Stomach smooth muscle (tissue), 2 donors: ENCODE data around the gene PROKR2.

ENCODE experiments used
- H3K27ac ChIP-seq: one replicate; pipeline ENCODE4 v1.7.0; 2013; ENCODE audit warnings: mild to moderate bottlenecking, low read length, inconsistent platforms
- H3K27me3 ChIP-seq, 2 donors: one replicate each; pipeline ENCODE4 v1.7.0; 2013; ENCODE audit warnings: low read length in 2 of 2; ENCODE audit not compliant: insufficient read depth in 2 of 2, control insufficient read depth in 1 of 2
- H3K36me3 ChIP-seq, 2 donors: one replicate each; pipeline ENCODE4 v1.7.0; 2013; ENCODE audit warnings: low read length in 2 of 2; ENCODE audit not compliant: control insufficient read depth in 2 of 2, insufficient read depth in 2 of 2
- H3K4me1 ChIP-seq: one replicate; pipeline ENCODE4 v1.7.0; 2013; ENCODE audit warnings: low read length; ENCODE audit not compliant: control insufficient read depth, insufficient read depth
- H3K4me3 ChIP-seq, 2 donors: one replicate each; pipeline ENCODE4 v1.7.0; 2013; ENCODE audit warnings: low read length in 2 of 2
- H3K9ac ChIP-seq, 2 donors: one replicate each; pipeline ENCODE4 v1.7.0; 2013; ENCODE audit warnings: low read length in 2 of 2, mild to moderate bottlenecking in 1 of 2
- H3K9me3 ChIP-seq, 2 donors: one replicate each; pipeline ENCODE4 v1.7.0; 2013; ENCODE audit warnings: low read length in 2 of 2; ENCODE audit not compliant: control insufficient read depth in 2 of 2
- donor health status: healthy.
- donor health status: Pancreatic carcinoma.

PROKR2 gene

DNA sequence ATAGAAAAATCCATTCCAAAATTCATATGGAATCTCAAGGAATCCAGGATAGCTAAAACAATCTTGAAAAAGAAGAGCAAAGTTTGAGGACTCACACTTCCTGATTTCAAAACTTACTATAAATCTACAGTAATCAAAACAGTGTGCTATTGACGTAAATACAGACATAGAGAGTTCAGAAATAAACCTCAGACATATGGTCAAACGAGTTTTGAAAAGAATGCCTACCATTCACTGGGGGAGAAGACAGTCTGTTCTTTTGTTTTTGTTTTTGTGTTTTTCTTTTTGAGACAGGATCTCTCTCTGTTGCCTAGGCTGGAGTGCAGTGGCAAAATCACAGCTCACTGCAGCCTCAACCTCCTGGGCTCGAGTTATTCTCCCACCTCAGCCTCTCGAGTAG, 25.3 kb upstream of the PROKR2 start:
- Histone ChIP-seq H3K9me3 (no peaks in the 10 kb centered on the region), H3K4me1 (no peaks in the 10 kb centered on the region), H3K27ac (no peak overlapping the region), H3K36me3 (no peaks in the 10 kb centered on the region), H3K9ac (no peak overlapping the region), H3K27me3 (peaks cover 0 to under 1% of the 10 kb centered on the region in 2 donors), H3K4me3 (no peak overlapping the region)

DNA sequence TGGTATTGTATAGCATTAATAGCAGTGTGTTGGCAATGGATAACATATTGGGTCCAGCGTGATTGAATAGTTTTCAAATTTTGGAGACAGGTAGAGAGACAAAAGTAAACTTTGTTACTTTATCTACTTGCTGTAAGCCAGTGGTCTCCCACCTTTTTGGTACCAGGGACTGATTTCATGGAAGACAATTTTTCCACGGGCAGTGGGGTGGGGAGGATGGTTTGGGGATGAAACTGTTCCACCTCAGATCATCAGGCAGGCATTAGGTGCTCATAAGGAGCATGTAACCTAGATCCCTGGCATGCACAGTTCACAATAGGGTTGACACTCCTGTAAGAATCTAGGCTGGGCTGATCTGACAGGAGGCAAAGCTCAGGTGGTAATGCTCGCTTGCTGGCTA, 14.6 kb upstream of the PROKR2 start:
- Histone ChIP-seq H3K9ac (no peak overlapping the region), H3K4me1 (no peaks in the 10 kb centered on the region), H3K4me3 (no peak overlapping the region), H3K27me3 (peaks cover 0 to 3% of the 10 kb centered on the region in 2 donors), H3K27ac (no peak overlapping the region), H3K36me3 (no peaks in the 10 kb centered on the region), H3K9me3 (no peaks in the 10 kb centered on the region)

DNA sequence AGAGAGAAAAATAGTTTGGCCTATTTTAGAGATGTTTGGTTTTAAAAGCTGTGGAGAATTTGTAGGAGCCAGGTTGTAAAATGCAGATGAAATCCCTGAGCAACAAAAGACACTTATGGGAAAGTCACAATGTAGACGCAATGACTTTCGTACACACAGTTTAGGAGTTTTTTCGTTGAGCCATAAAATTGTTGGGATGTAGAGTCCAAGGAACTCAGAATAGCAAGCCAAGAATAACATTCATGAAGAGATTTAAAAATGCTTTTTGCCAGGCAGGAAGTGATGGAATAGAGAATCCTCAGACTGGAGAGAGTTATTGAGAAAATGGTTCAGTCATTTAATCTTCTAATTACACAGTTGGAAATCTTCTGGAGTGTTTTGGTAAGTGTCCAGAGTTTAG, 11.5 kb upstream of the PROKR2 start:
- Histone ChIP-seq H3K4me1 (no peaks in the 10 kb centered on the region), H3K36me3 (no peaks in the 10 kb centered on the region), H3K27ac (no peak overlapping the region), H3K9ac (no peak overlapping the region), H3K27me3 (peaks cover 0 to 3% of the 10 kb centered on the region in 2 donors), H3K9me3 (no peaks in the 10 kb centered on the region), H3K4me3 (no peak overlapping the region)

DNA sequence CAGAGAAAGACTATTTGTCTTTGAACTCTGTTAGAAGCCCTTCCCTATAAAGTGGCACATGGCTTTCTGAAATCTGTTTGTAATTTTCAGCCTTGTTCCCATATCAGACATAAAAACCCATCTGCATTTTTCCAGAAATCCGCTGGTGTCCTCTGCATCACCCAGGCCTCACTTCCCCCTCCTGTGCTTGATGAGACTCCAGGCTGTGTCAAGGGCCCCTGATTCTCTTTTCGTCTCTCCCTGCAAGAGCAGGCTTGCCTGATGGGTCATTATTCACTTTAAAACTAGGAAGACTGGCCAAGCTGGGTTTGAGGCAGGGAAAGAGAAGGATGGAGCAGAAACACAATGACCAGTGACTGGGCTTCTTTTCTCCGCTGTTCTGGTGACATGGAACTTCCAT, 10.6 kb upstream of the PROKR2 start:
- no peaks in the 10 kb centered on the region for H3K4me1 ChIP-seq
- no peaks in the 10 kb centered on the region for H3K36me3 ChIP-seq
- H3K4me3 ChIP-seq, result no peak overlapping the region
- H3K27ac ChIP-seq, result no peak overlapping the region
- H3K9me3 ChIP-seq, result no peaks in the 10 kb centered on the region
- H3K9ac ChIP-seq, result no peak overlapping the region
- peaks cover 0 to 3% of the 10 kb centered on the region in 2 donors for H3K27me3 ChIP-seq

DNA sequence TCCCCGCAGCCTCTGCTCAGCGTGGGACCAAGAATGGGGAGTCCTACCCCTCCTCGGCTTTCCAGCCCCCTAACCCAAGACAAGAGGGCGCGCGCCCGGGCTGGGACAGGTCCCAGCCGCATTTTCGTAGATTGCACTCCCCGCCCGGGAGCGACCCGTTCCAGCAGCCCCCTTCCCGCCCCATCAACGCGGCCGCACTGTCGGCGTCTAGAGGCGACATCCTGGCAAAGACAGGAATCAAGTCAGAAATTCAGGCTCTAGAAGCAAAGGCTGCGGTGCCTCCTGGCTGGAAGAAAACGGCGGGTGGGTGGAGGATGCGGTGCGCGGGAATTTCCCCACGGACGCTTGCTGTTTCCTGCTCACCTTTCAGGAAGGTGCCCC, 957 bp downstream of the PROKR2 start:
- H3K4me3 ChIP-seq, result no peak overlapping the region

DNA sequence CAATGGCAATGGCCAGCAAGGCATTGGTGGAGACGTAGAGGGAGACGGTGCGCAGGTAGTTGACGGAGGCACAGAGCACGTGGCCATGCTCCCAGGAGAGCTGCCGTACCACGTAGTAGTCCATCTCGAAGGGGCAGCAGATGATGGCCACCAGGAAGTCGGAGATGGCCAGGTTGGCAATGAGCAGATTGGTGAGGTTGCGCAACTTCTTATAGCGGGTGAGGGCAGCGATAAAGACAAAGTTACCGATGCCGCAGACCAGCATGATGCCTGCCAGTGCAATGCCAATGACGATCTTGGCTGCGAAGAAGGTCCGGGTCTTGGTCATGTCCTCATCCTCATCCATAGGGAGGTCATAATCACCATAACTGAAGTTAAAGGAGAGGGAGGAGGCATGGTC, 2.8 kb downstream of the PROKR2 start:
- no peaks in the 10 kb centered on the region for H3K4me1 ChIP-seq
- no peak overlapping the region for H3K9ac ChIP-seq
- H3K9me3 ChIP-seq, result peaks cover 2 to 6% of the 10 kb centered on the region in 2 donors
- H3K27me3 ChIP-seq, result peaks cover 9 to 21% of the 10 kb centered on the region in 2 donors
- H3K4me3 ChIP-seq, result no peak overlapping the region
- H3K36me3 ChIP-seq, result no peaks in the 10 kb centered on the region
- H3K27ac ChIP-seq, result no peak overlapping the region

More for the DNA sequence above, 957 bp downstream of the PROKR2 start:
- H3K27me3 ChIP-seq, result peaks cover 9 to 21% of the 10 kb centered on the region in 2 donors
- no peaks in the 10 kb centered on the region for H3K4me1 ChIP-seq
- no peak overlapping the region for H3K9ac ChIP-seq
- no peaks in the 10 kb centered on the region for H3K36me3 ChIP-seq
- peaks cover 0 to 4% of the 10 kb centered on the region in 2 donors for H3K9me3 ChIP-seq
- H3K27ac ChIP-seq, result no peak overlapping the region

DNA sequence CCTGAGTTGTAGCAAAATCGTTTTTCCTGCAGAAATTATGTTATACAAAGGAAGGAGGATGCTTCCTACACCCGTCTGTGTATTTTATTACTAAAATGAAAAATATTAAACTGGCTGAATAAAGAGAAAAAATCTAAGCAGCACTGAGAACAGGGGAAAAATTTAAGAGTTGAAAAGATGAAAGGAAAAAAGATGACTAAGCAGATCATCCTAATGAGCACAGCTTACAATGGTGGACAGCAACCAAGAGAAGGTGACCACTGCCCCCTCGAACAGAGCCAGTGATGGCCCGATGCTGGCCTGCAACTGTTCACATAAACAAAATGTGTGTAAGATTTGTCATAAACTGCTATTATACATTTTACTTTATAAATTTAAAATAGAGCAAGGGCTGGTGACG, 4.2 kb downstream of the PROKR2 start:
- Histone ChIP-seq H3K4me1 (no peaks in the 10 kb centered on the region), H3K36me3 (no peaks in the 10 kb centered on the region), H3K9me3 (peaks cover 6 to 10% of the 10 kb centered on the region in 2 donors), H3K9ac (no peak overlapping the region), H3K4me3 (no peak overlapping the region), H3K27me3 (peaks cover 6 to 12% of the 10 kb centered on the region in 2 donors), H3K27ac (no peak overlapping the region)

DNA sequence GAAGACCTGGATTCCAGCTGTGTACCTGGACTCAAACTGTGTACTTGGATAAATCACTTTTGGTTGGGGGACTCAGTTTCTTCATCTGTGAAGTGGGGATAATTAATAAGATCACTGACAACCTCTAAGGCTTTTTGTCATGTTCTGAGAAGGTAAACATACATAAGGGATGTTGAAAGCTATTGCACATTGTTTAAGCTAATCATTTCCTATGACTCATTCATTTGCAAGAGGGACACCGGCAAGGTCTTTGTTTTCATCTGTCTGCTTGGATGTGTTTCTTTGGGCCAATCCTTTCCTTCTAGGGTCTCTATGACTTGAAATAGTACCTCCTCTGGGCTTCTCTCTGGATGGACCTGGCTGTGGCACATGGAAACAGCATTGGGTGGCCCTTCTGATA, 6.8 kb downstream of the PROKR2 start:
- Histone ChIP-seq H3K9me3 (peaks cover 6 to 10% of the 10 kb centered on the region in 2 donors), H3K27ac (no peak overlapping the region), H3K4me3 (no peak overlapping the region), H3K36me3 (no peaks in the 10 kb centered on the region), H3K4me1 (no peaks in the 10 kb centered on the region), H3K27me3 (peaks cover 0 to 4% of the 10 kb centered on the region in 2 donors), H3K9ac (no peak overlapping the region)

DNA sequence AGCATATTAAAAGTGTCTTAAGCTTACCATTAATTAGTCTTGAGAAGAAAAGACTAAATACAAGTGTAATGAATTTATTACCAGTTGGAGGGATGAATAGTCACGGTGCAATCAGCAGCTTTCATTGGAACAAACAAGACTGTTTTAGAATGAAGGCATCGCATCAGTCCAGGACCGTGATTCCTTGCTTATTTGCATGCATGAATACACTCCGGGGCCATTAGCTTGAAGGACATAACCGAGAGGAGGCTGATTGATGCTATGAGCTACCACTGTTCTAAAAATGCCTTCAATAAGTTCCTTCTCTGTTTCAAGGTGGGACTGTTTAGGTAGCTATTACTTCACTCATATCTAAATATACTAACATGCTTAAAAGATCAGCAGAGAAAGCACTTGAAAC, 17.9 kb downstream of the PROKR2 start:
- Histone ChIP-seq H3K36me3 (no peaks in the 10 kb centered on the region), H3K9me3 (peaks cover 3% of the 10 kb centered on the region in 2 donors), H3K4me1 (no peaks in the 10 kb centered on the region), H3K4me3 (no peak overlapping the region), H3K27ac (no peak overlapping the region), H3K27me3 (no peaks in the 10 kb centered on the region), H3K9ac (no peak overlapping the region)

DNA sequence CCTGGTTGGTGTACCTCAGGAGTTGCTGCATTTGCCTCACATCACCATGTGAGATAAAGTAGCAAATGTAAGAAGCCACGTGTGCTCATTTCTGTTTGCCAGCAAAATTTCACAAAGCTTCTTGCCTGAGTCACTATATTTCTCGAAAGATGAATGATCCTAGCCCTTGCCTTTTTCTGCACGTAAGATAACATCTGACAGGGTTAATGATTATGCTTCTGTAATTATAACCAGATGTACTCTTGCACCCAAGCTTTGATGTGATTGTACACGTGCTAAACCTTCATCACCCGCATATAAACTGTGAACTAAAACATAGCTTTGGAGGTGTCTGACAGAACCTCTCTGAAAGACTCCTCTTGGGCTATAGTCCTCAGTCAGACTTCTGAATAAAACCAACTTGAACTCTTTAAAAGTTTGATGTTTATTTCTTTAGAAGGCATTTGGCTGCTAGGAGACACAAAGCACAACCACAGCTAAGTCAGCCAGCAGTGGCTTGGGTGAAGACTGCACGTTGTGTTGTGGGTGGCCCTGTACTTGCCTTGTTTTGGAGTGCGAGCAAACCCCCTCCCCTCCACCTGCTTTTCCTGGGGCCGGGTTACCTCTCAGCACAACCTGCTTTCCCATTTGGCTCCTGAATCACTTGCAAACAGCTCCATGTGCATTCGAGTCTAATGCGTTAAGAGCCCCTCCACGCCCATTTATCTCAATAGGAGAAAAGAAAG, 19.3 kb downstream of the PROKR2 start:
- Histone ChIP-seq H3K9ac (no peak overlapping the region), H3K27me3 (no peaks in the 10 kb centered on the region), H3K9me3 (peaks cover 0 to 3% of the 10 kb centered on the region in 2 donors), H3K4me3 (no peak overlapping the region), H3K27ac (no peak overlapping the region), H3K4me1 (no peaks in the 10 kb centered on the region), H3K36me3 (no peaks in the 10 kb centered on the region)

DNA sequence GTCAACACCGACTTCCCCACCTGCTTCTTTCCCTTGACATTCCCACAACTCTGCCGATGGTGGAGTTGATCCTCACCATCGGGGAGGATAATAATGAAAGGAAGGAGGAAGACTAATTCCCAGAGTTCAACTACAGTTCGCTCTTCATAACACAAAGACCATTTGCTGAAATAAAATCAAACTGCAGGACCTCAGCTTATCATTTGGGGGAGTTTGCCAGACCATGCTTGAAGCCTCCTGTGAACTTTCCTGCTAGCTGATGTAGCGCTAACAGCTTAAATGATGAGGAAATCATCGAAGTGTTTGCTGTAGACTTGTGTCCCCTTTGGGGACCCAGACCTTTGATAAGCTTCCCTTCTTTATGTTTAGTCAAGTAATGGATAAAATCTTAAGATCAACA, 26.2 kb downstream of the PROKR2 start:
- no peaks in the 10 kb centered on the region for H3K27me3 ChIP-seq
- no peaks in the 10 kb centered on the region for H3K4me1 ChIP-seq
- no peak overlapping the region for H3K9ac ChIP-seq
- H3K36me3 ChIP-seq, result no peaks in the 10 kb centered on the region
- H3K4me3 ChIP-seq, result no peak overlapping the region
- H3K27ac ChIP-seq, result no peak overlapping the region
- no peaks in the 10 kb centered on the region for H3K9me3 ChIP-seq
